ENCODE results near the gene PPP1R36.

Gene PPP1R36

GRCh38 chr14:64591809-64592208 is 42.0 kb downstream of the PPP1R36 start:
- TF ChIP-seq POLR2AphosphoS5 (IDR thresholded peaks at IDR 0.05; ENCODE audit: low read depth, low read length) (no peak), TAF1 (IDR thresholded peaks at IDR 0.05; ENCODE audit: borderline replicate concordance, insufficient read depth, low read length) (no peak), SIN3A (IDR thresholded peaks at IDR 0.05; ENCODE audit: borderline replicate concordance, insufficient read depth, low read length) (no peak), FOXP2 (optimal IDR thresholded peaks at IDR 0.05; ENCODE audit: borderline replicate concordance, extremely low read depth, extremely low read length, insufficient read depth) (no peak), REST (IDR thresholded peaks at IDR 0.05; ENCODE audit: insufficient read depth in 1 of 2, low read depth in 2 of 2, low read length in 2 of 2) (no peak)

GRCh38 chr14:64594438-64594837 is 44.7 kb downstream of the PPP1R36 start:
- no peak for TF ChIP-seq SIN3A (IDR thresholded peaks at IDR 0.05; ENCODE audit: borderline replicate concordance, insufficient read depth, low read length)
- TF ChIP-seq REST (IDR thresholded peaks at IDR 0.05; ENCODE audit: insufficient read depth in 1 of 2, low read depth in 2 of 2, low read length in 2 of 2): no peak
- TF ChIP-seq FOXP2 (optimal IDR thresholded peaks at IDR 0.05; ENCODE audit: borderline replicate concordance, extremely low read depth, extremely low read length, insufficient read depth): no peak
- no peak for TF ChIP-seq POLR2AphosphoS5 (IDR thresholded peaks at IDR 0.05; ENCODE audit: low read depth, low read length)
- no peak for TF ChIP-seq TAF1 (IDR thresholded peaks at IDR 0.05; ENCODE audit: borderline replicate concordance, insufficient read depth, low read length)

- no peak for TF ChIP-seq TAF1 (IDR thresholded peaks at IDR 0.05; ENCODE audit: borderline replicate concordance, insufficient read depth, low read length)
- TF ChIP-seq REST (IDR thresholded peaks at IDR 0.05; ENCODE audit: insufficient read depth in 1 of 2, low read depth in 2 of 2, low read length in 2 of 2): no peak
- TF ChIP-seq POLR2AphosphoS5 (IDR thresholded peaks at IDR 0.05; ENCODE audit: low read depth, low read length): no peak
- TF ChIP-seq SIN3A (IDR thresholded peaks at IDR 0.05; ENCODE audit: borderline replicate concordance, insufficient read depth, low read length): no peak
- no peak for TF ChIP-seq FOXP2 (optimal IDR thresholded peaks at IDR 0.05; ENCODE audit: borderline replicate concordance, extremely low read depth, extremely low read length, insufficient read depth)
These were observed 48.6 kb downstream of the PPP1R36 start for GRCh38 chr14:64598404-64598803.

- TF ChIP-seq SIN3A (IDR thresholded peaks at IDR 0.05; ENCODE audit: borderline replicate concordance, insufficient read depth, low read length) (no peak), REST (IDR thresholded peaks at IDR 0.05; ENCODE audit: insufficient read depth in 1 of 2, low read depth in 2 of 2, low read length in 2 of 2) (no peak), TAF1 (IDR thresholded peaks at IDR 0.05; ENCODE audit: borderline replicate concordance, insufficient read depth, low read length) (no peak), POLR2AphosphoS5 (IDR thresholded peaks at IDR 0.05; ENCODE audit: low read depth, low read length) (no peak), FOXP2 (optimal IDR thresholded peaks at IDR 0.05; ENCODE audit: borderline replicate concordance, extremely low read depth, extremely low read length, insufficient read depth) (no peak)
These were observed 51.8 kb downstream of the PPP1R36 start for GRCh38 chr14:64601571-64601970.

GRCh38 chr14:64602826-64603225 is 53.1 kb downstream of the PPP1R36 start:
- TF ChIP-seq REST (IDR thresholded peaks at IDR 0.05; ENCODE audit: insufficient read depth in 1 of 2, low read depth in 2 of 2, low read length in 2 of 2) (no peak), FOXP2 (optimal IDR thresholded peaks at IDR 0.05; ENCODE audit: borderline replicate concordance, extremely low read depth, extremely low read length, insufficient read depth) (no peak), POLR2AphosphoS5 (IDR thresholded peaks at IDR 0.05; ENCODE audit: low read depth, low read length) (no peak)
